Measurements from ENCODE around the gene DMD. TPM values are rescaled to one million over a fixed set of nuclear protein-coding genes. Genes with fewer than 3 reads are reported as not detected.

DMD gene
- total RNA-seq, 4 donors from 2014 or later, result 2.2 to 26.7 (median 7.8) TPM

DNA sequence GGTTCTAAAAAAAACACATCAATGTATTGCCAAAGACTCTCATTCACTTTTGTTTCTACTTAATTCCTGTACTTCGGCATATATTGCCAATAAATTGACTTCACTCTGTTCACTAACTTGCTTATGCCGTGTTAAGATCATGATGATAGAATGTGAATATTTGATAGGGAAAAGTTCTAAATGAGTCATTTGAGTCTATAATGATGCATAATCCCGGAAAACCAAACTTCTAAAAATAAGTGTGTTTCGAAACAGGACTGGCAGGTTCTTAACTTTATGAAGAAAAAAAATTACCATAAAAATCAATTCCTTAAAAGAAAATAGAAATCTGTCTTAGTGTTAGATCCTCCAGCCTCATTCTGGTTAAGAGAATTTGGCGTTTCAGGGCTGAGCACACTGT, 1752.0 kb downstream of the DMD start:
- H3K4me3 ChIP-seq, result no peak overlapping the region
- no peak overlapping the region for H3K27ac ChIP-seq
- no peak for DNase-seq
- 36 to 57% methylated on average over 5 of the region's 5 CpGs for WGBS, 2 donors
- H3K27me3 ChIP-seq, result no peaks in the 10 kb centered on the region
- intact Hi-C loops (cut with DNase I), result no loop called here
- H3K9me3 ChIP-seq, result no peaks in the 10 kb centered on the region
- no peaks in the 10 kb centered on the region for H3K36me3 ChIP-seq
- TF ChIP-seq POLR2A (IDR thresholded peaks at IDR 0.05), result no peak
- TF ChIP-seq, protein P1, sequence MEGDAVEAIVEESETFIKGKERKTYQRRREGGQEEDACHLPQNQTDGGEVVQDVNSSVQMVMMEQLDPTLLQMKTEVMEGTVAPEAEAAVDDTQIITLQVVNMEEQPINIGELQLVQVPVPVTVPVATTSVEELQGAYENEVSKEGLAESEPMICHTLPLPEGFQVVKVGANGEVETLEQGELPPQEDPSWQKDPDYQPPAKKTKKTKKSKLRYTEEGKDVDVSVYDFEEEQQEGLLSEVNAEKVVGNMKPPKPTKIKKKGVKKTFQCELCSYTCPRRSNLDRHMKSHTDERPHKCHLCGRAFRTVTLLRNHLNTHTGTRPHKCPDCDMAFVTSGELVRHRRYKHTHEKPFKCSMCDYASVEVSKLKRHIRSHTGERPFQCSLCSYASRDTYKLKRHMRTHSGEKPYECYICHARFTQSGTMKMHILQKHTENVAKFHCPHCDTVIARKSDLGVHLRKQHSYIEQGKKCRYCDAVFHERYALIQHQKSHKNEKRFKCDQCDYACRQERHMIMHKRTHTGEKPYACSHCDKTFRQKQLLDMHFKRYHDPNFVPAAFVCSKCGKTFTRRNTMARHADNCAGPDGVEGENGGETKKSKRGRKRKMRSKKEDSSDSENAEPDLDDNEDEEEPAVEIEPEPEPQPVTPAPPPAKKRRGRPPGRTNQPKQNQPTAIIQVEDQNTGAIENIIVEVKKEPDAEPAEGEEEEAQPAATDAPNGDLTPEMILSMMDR (IDR thresholded peaks at IDR 0.05), result no peak
- no peaks in the 10 kb centered on the region for H3K4me1 ChIP-seq

DNA sequence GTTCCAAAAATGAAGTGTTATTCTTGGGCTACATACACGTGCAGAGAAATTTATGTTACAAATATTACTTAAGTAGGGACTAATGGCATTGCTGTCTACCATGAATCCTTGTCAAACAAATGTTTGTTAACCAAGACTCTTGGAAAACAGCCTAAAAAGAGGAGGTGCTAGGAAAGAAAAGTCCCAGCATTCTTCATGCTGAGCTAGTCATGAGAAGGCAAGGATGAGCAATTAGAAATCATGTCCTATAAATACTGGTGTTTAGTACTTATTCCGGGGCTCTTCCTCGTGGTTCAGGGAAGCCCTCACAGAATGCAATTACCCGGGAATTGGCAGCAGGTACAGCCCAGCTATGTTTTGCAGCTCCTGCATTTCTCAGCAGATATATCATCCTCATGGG, 1761.4 kb downstream of the DMD start:
- Histone ChIP-seq H3K4me1 (no peaks in the 10 kb centered on the region), H3K27ac (no peak overlapping the region), H3K27me3 (no peaks in the 10 kb centered on the region), H3K9me3 (no peaks in the 10 kb centered on the region), H3K4me3 (no peak overlapping the region), H3K36me3 (no peaks in the 10 kb centered on the region)
- 43 to 48% methylated on average over 4 of the region's 4 CpGs for WGBS, 2 donors
- TF ChIP-seq, protein P1 (IDR thresholded peaks at IDR 0.05), result no peak
- no peak for TF ChIP-seq POLR2A (IDR thresholded peaks at IDR 0.05)
- DNase-seq, result no peak
- intact Hi-C loops (cut with DNase I), result no loop called here

DNA sequence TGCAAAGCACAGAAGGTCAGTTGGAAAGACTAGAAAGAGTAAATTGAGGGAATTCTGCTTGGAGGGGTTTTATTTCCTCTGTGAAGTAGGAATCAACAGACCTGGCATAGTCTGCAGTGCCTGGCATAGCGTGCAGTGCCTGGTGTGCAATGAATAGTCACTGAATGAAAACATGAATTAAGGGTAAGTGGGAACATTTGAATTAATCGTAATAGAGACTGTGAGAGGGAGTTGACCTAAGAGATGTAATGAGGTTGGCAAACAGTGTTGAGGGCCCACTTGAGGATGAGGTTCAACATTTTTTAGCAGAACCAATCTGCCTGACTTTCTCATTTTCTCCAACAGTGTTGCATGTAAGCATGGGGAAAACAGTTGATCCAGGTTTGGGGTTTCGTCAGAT, 1762.3 kb downstream of the DMD start:
- Histone ChIP-seq H3K27me3 (no peaks in the 10 kb centered on the region), H3K4me3 (no peak overlapping the region), H3K4me1 (no peaks in the 10 kb centered on the region), H3K9me3 (no peaks in the 10 kb centered on the region), H3K36me3 (no peaks in the 10 kb centered on the region), H3K27ac (no peak overlapping the region)
- no peak for DNase-seq
- 67 to 79% methylated on average over 3 of the region's 3 CpGs for WGBS, 2 donors
- TF ChIP-seq POLR2A (IDR thresholded peaks at IDR 0.05), result no peak
- intact Hi-C loops (cut with DNase I), result no loop called here

DNA sequence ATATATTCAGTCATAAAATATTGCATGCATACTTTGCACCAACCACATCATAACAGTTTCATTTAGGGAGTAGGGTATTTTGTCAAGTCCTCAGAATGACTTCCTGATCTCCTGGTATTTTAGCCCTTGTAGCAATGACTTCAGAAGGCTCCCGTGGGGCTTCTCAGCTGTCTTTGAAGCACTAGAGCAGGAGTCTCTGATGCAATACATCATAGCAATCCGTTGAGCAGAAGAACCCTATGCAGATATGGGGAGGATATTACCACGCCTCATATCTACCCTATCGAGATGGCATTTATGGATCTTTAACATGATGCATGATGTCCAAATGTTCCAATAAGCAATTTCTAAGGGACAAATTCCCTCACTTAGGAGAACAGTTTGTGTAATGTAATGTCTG, 1765.8 kb downstream of the DMD start:
- Histone ChIP-seq H3K36me3 (no peaks in the 10 kb centered on the region), H3K27me3 (no peaks in the 10 kb centered on the region), H3K27ac (no peak overlapping the region), H3K9me3 (no peaks in the 10 kb centered on the region), H3K4me3 (no peak overlapping the region), H3K4me1 (no peaks in the 10 kb centered on the region)
- intact Hi-C loops (cut with DNase I), result no loop called here
- TF ChIP-seq POLR2A (IDR thresholded peaks at IDR 0.05), result no peak
- TF ChIP-seq, protein P1 (IDR thresholded peaks at IDR 0.05), result no peak
- WGBS, 2 donors, result 56 to 72% methylated on average over 3 to 4 of the region's 4 CpGs
- no peak for DNase-seq

DNA sequence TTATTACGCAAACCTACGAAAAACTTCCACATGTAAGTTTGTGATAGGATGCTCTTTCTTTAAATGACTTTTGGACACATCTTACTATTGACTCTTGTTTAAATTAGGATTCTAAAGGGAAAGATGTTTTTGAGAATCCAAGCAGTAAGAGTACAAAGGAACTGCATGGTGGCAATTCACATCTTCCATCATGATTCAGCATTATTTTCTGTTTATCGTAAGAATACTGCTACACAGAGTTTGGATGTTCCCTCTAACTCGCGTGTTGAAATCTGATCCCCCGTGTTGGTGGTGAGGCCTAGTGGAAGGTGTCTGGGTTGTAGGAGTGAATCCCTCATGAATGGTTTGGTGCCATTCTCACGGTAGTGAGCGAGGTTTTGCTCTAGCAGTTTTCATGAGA, 1767.7 kb downstream of the DMD start:
- Histone ChIP-seq H3K9me3 (no peaks in the 10 kb centered on the region), H3K4me3 (no peak overlapping the region), H3K36me3 (no peaks in the 10 kb centered on the region), H3K4me1 (no peaks in the 10 kb centered on the region), H3K27ac (no peak overlapping the region), H3K27me3 (no peaks in the 10 kb centered on the region)
- intact Hi-C loops (cut with DNase I), result no loop called here
- 71 to 96% methylated on average over 7 to 8 of the region's 8 CpGs for WGBS, 2 donors
- DNase-seq, result no peak
- no peak for TF ChIP-seq POLR2A (IDR thresholded peaks at IDR 0.05)
- TF ChIP-seq, protein P1 (IDR thresholded peaks at IDR 0.05), result no peak

DNA sequence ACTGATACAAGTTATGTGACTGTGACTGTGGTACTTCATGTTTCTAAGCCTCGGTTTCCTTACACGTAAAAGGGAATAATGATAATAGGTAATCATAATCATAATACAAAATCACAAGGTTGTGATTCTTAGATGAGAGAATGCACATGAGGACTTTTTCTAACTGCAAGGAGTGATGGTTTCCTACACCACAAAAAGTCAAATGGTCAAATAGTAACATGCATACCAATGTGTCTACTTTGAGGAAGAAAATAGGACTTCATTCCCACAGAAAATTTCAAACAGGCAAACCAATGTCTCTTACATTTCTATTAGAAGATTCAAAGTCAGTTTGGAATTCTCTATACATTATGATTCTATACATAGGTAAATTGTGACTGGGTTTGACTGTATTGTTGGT, 1770.8 kb downstream of the DMD start:
- TF ChIP-seq POLR2A (IDR thresholded peaks at IDR 0.05), result no peak
- Histone ChIP-seq H3K4me3 (no peak overlapping the region), H3K36me3 (no peaks in the 10 kb centered on the region), H3K27ac (no peak overlapping the region), H3K27me3 (no peaks in the 10 kb centered on the region), H3K9me3 (no peaks in the 10 kb centered on the region), H3K4me1 (no peaks in the 10 kb centered on the region)
- intact Hi-C loops (cut with DNase I), result no loop called here
- no peak for DNase-seq
- 85 to 100% methylated on average over 2 of the region's 2 CpGs for WGBS, 2 donors
